Keratinocyte (primary cell): ENCODE results near the gene ESRRB. TPM values are rescaled to one million over a fixed set of nuclear protein-coding genes. Genes with fewer than 3 reads are reported as not detected.

Source experiments
- DNase-seq: peaks from one replicate; pipeline ENCODE4 v3.0.0-alpha.2; 2011; ENCODE audit warnings: low read depth, missing footprints, low spot score
- FAIRE-seq: peaks from 2 replicates; lab custom pipeline; 2011; peaks lifted over from hg19 to GRCh38; lab: Jason Lieb, UNC
- H2AFZ ChIP-seq: 2 replicates; pipeline ENCODE4 v1.6.0; 2012; ENCODE audit warnings: low read length, control low read depth, inconsistent platforms; ENCODE audit not compliant: control insufficient read depth
- H3K27ac ChIP-seq: 2 replicates; pipeline ENCODE4 v1.5.1; 2011; ENCODE audit warnings: low read length; ENCODE audit not compliant: control insufficient read depth, insufficient read depth
- H3K27me3 ChIP-seq: 3 replicates; pipeline ENCODE4 v1.6.0; 2011; ENCODE audit warnings: low read length; ENCODE audit not compliant: control insufficient read depth, insufficient read depth; ENCODE audit errors: extremely low read depth
- H3K36me3 ChIP-seq, 2 experiments: 2 replicates in 1 of 2; 3 replicates in 1 of 2; pipeline ENCODE4 v1.5.1; 2011; ENCODE audit warnings: low read length in 2 of 2, mild to moderate bottlenecking in 1 of 2; ENCODE audit not compliant: control insufficient read depth in 2 of 2, insufficient read depth in 2 of 2; ENCODE audit errors: extremely low read depth in 1 of 2
- H3K4me1 ChIP-seq: 3 replicates; pipeline ENCODE4 v1.5.1; 2011; ENCODE audit warnings: low read length; ENCODE audit not compliant: control insufficient read depth, insufficient read depth; ENCODE audit errors: extremely low read depth
- H3K4me2 ChIP-seq: 3 replicates; pipeline ENCODE4 v1.6.0; 2011; ENCODE audit warnings: low read depth, low read length; ENCODE audit not compliant: control insufficient read depth, insufficient read depth; ENCODE audit errors: extremely low read depth
- H3K4me3 ChIP-seq, 3 experiments: fragments of 200-600 bp in 1 of 3; sonication (generic) in 1 of 3; 2 replicates in 2 of 3; 3 replicates in 1 of 3; pipeline ENCODE4 v1.5.1; 2011 to 2016; ENCODE audit warnings: low read length in 3 of 3, mild to moderate bottlenecking in 3 of 3, control low read depth in 2 of 3, inconsistent platforms in 1 of 3, low read depth in 1 of 3, mixed read lengths in 1 of 3, mixed run types in 1 of 3, moderate library complexity in 1 of 3; ENCODE audit not compliant: control insufficient read depth in 2 of 3, insufficient read depth in 2 of 3; ENCODE audit errors: extremely low read depth in 1 of 3
- H3K79me2 ChIP-seq: 2 replicates; pipeline ENCODE4 v1.6.0; 2012; ENCODE audit warnings: low read length; ENCODE audit not compliant: control insufficient read depth, insufficient read depth
- H3K9ac ChIP-seq: 3 replicates; pipeline ENCODE4 v1.6.0; 2011; ENCODE audit warnings: low read length; ENCODE audit not compliant: control insufficient read depth, insufficient read depth; ENCODE audit errors: extremely low read depth
- H3K9me1 ChIP-seq: 3 replicates; pipeline ENCODE4 v1.6.0; 2011; ENCODE audit warnings: low read length; ENCODE audit not compliant: control insufficient read depth, insufficient read depth; ENCODE audit errors: extremely low read depth
- H3K9me3 ChIP-seq: 2 replicates; pipeline ENCODE4 v1.5.1; 2012; ENCODE audit warnings: low read depth, low read length; ENCODE audit not compliant: control insufficient read depth
- H4K20me1 ChIP-seq: 3 replicates; pipeline ENCODE4 v1.6.0; 2011; ENCODE audit warnings: low read length; ENCODE audit not compliant: control insufficient read depth, insufficient read depth; ENCODE audit errors: extremely low read depth
- EZH2 ChIP-seq: IDR thresholded peaks from one replicate; pipeline ENCODE4 v1.6.1; 2012; ENCODE audit warnings: inconsistent platforms, mild to moderate bottlenecking, low read length, moderate library complexity
- dilution Hi-C: fragments of 300-500 bp; cut with MboI; formaldehyde crosslinking; loops from one replicate; pipeline ENCODE4 v1.7.0; 2020; ENCODE audit warnings: low sequenced_read_pairs; ENCODE audit not compliant: extremely low pct_ligation_motif_present
- polyA plus RNA-seq, 5 experiments: library from polyadenylated mRNA; depleted of rRNA in 3 of 5; stranded (reverse) in 3 of 5; stranded (forward) in 1 of 5; unstranded in 1 of 5; fragments of >200 nt; gene quantifications; 1 replicate in 1 of 5; 2 replicates in 3 of 5; 3 replicates in 1 of 5; pipeline versions ENCODE4 v1.2.1 to v1.2.3, GENCODE V29; 2011 to 2012; ENCODE audit warnings: missing spikeins in 2 of 5, low read depth in 1 of 5, low replicate concordance in 1 of 5
- TF ChIP-seq, protein P1 (sequence below), 3 experiments: IDR thresholded peaks in 1 of 3; conservative IDR thresholded peaks in 1 of 3; optimal IDR thresholded peaks in 1 of 3; 2 replicates in 2 of 3; 3 replicates in 1 of 3; pipeline versions ENCODE3 to v1.5.1; 2011; ENCODE audit warnings: low read length in 3 of 3, mild to moderate bottlenecking in 3 of 3, moderate library complexity in 2 of 3, control low read depth in 1 of 3, inconsistent platforms in 1 of 3; ENCODE audit not compliant: insufficient read depth in 2 of 3; ENCODE audit errors: extremely low read depth in 1 of 3

Gene ESRRB
- polyA plus RNA-seq, 1 donor (not counting 4 experiments of a cell fraction or from before 2014, with no cell fraction given), result 0.01 TPM

DNA sequence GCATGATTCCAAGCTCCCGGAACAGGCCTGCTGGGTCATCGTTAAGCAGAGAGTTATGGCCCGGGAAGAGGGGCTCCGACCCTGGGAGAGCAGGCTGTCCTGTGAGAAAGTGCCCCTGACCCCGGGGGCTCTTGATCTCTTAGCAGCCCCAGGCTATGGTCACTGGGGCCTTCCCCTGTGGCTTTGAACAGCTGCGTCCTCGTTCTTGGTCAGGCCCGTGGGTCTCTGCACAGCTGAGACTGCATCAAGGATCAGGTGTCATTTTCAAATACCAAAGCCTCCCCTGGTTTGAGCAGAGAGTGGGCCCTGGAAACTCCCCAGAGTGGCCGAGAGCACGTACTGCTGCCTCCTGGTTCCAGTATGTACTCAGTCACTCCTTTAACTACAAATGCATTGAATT is 114.8 kb downstream of the ESRRB start:
- Histone ChIP-seq H3K79me2 (no peaks in the 10 kb centered on the region), H3K4me3 (no peak overlapping the region), H3K9ac (no peak overlapping the region), H3K9me1 (no peaks in the 10 kb centered on the region), H3K9me3 (no peaks in the 10 kb centered on the region), H3K27ac (no peak overlapping the region), H3K4me1 (no peaks in the 10 kb centered on the region), H3K36me3 (no peaks in the 10 kb centered on the region), H4K20me1 (no peaks in the 10 kb centered on the region), H3K4me2 (no peak overlapping the region), H3K27me3 (peaks cover 5% of the 10 kb centered on the region), H2AFZ (no peak overlapping the region)
- dilution Hi-C loops, result no loop called here
- DNase-seq (no peak), FAIRE-seq (no peak)
- TF ChIP-seq, protein P1, sequence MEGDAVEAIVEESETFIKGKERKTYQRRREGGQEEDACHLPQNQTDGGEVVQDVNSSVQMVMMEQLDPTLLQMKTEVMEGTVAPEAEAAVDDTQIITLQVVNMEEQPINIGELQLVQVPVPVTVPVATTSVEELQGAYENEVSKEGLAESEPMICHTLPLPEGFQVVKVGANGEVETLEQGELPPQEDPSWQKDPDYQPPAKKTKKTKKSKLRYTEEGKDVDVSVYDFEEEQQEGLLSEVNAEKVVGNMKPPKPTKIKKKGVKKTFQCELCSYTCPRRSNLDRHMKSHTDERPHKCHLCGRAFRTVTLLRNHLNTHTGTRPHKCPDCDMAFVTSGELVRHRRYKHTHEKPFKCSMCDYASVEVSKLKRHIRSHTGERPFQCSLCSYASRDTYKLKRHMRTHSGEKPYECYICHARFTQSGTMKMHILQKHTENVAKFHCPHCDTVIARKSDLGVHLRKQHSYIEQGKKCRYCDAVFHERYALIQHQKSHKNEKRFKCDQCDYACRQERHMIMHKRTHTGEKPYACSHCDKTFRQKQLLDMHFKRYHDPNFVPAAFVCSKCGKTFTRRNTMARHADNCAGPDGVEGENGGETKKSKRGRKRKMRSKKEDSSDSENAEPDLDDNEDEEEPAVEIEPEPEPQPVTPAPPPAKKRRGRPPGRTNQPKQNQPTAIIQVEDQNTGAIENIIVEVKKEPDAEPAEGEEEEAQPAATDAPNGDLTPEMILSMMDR (optimal IDR thresholded peaks at IDR 0.05 in 1 of 3, IDR thresholded peaks at IDR 0.05 in 1 of 3, conservative IDR thresholded peaks at IDR 0.05 in 1 of 3; ENCODE audit: extremely low read depth in 1 of 3, insufficient read depth in 2 of 3, low read length in 3 of 3), result no peak
- TF ChIP-seq EZH2, result no peak

DNA sequence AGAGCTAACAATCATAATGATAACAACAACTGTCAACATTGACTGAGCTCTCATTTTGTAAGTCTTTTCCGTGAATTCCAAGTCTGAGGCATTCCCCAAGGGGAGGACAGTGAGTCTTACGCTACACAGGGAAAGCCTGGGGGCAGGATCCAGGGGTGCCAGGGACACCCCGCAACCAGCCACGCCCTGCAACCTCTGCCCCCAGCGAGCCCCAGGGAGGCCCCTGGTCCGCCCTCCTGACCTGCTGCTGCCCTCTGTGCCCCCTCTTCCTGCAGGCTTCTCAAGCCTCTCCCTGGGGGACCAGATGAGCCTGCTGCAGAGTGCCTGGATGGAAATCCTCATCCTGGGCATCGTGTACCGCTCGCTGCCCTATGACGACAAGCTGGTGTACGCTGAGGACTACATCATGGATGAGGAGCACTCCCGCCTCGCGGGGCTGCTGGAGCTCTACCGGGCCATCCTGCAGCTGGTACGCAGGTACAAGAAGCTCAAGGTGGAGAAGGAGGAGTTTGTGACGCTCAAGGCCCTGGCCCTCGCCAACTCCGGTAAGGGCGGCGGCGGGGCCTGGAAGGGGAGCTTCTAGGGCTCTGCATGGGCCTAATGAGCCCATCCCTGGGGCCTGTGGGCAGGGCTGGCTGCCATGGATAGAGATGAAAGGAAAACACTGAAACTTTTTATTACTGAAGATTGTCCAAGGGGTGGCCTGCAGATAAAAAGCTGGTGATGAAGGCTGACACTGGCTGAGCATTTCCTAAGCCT is 115.4 kb downstream of the ESRRB start:
- H3K9ac ChIP-seq, result no peak overlapping the region
- H3K36me3 ChIP-seq, result no peaks in the 10 kb centered on the region
- no peak overlapping the region for H3K4me3 ChIP-seq
- TF ChIP-seq EZH2, result no peak
- TF ChIP-seq, protein P1 (optimal IDR thresholded peaks at IDR 0.05 in 1 of 3, IDR thresholded peaks at IDR 0.05 in 1 of 3, conservative IDR thresholded peaks at IDR 0.05 in 1 of 3; ENCODE audit: extremely low read depth in 1 of 3, insufficient read depth in 2 of 3, low read length in 3 of 3), result no peak
- H4K20me1 ChIP-seq, result no peaks in the 10 kb centered on the region
- no peaks in the 10 kb centered on the region for H3K9me1 ChIP-seq
- no peaks in the 10 kb centered on the region for H3K79me2 ChIP-seq
- DNase-seq (no peak), FAIRE-seq (no peak)
- no peaks in the 10 kb centered on the region for H3K9me3 ChIP-seq
- H2AFZ ChIP-seq, result no peak overlapping the region
- no peak overlapping the region for H3K4me2 ChIP-seq
- no peak overlapping the region for H3K27ac ChIP-seq
- dilution Hi-C loops, result no loop called here
- H3K4me1 ChIP-seq, result no peaks in the 10 kb centered on the region
- peaks cover 10% of the 10 kb centered on the region for H3K27me3 ChIP-seq
